GM12892 (cell line): ENCODE data around the gene ITSN1.

Experiments used
- DNase-seq: peaks from one replicate; pipeline ENCODE4 v3.0.0; 2011; ENCODE audit not compliant: insufficient read length
- FAIRE-seq: peaks from 2 replicates; lab custom pipeline; 2011; peaks lifted over from hg19 to GRCh38; lab: Jason Lieb, UNC
- POLR2A ChIP-seq: IDR thresholded peaks from 2 replicates; pipeline ENCODE4 v1.6.1; 2011; ENCODE audit warnings: low read depth, low read length, control low read depth
- POLR2AphosphoS5 ChIP-seq: IDR thresholded peaks from 2 replicates; pipeline ENCODE4 v1.6.1; 2011; ENCODE audit warnings: low read depth, low read length, control low read depth
- TAF1 ChIP-seq: IDR thresholded peaks from 2 replicates; pipeline ENCODE4 v1.6.1; 2011; ENCODE audit warnings: low read depth, mild to moderate bottlenecking, control low read depth, low read length, borderline replicate concordance

Gene ITSN1

DNA sequence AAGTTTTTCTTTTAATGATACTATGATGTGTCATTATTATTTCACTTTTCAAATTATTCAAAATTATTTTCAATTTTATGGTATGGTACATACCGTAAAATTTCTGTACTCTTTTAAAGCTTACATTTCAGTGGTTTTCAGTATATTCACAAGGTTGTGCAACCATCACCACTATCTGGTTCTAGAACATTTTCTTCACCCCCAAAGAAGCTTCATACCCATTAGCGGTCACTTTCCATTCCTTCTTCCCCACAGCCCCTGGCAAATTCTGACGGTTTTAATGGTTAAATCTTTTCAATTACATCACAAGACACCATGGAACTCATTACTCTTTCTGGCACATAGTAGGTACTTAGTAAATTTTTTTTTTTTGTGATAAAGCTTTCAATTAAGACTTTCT, 296.1 kb downstream of the ITSN1 start:
- TF ChIP-seq POLR2AphosphoS5 (no peak), POLR2A (no peak), TAF1 (no peak)
- DNase-seq, result no peak

GRCh38 chr21:33939226-33939625, 296.9 kb downstream of the ITSN1 start:
- no peak for FAIRE-seq
- DNase-seq, result no peak
- TF ChIP-seq TAF1 (no peak), POLR2AphosphoS5 (no peak), POLR2A (no peak)

More for the DNA sequence above, 296.1 kb downstream of the ITSN1 start:
- no peak for FAIRE-seq

DNA sequence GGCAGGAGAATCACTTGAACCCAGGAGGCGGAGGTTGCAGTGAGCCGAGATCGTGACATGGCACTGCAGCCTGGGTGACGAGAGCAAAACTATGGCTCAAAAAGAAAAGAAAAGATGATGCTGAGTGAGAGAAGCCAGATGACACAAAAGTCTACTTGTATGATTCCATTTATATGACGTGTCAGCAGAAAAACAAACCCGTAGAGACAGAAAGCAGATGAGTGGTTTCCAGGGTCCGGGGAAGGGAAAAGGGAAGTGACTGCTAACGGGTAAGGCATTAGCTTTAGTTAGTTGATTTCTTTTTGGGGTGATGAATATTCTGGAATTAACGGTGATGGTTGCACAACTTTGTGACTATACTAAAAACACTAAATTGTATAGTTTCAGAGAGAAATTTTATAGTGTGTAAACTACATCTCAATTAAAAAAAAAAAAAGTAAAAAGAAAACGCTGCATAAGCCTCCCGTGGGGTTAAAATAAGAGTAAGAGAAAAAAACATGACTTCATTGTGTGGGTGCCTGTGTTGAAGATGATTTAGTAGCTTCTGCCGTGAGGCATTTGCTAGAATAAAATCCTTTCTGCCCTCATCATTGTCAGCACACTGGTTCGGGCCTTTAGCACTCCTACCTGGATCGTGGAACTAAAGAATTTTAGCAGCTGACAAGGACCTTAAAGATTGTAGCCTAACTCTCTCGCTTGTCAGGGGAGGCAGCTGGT, 298.0 kb downstream of the ITSN1 start:
- FAIRE-seq, result no peak
- no peak for DNase-seq
- TF ChIP-seq POLR2A, result no peak
- TF ChIP-seq TAF1, result no peak
- TF ChIP-seq POLR2AphosphoS5, result no peak

DNA sequence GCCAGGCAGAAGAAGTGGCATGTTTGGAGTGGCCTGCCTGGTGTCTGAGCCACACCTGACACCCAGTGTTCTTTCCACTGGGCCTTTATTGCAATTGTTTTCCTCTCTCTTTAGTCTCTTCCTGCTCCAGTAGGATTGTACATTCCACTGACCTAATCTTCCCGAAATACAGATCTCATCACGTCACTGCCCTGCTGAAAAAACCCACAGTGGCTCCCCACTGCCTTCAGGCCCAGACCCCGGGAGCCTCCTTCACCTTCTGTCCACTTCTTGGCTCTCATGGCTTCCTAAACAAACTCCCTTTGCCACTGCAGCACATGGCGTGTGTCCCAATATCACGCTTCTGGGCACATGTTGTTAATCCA, 298.6 kb downstream of the ITSN1 start:
- DNase-seq, result no peak
- TF ChIP-seq POLR2AphosphoS5 (no peak), TAF1 (no peak), POLR2A (no peak)
- no peak for FAIRE-seq

GRCh38 chr21:33942426-33942825, 300.1 kb downstream of the ITSN1 start:
- no peak for TF ChIP-seq TAF1
- TF ChIP-seq POLR2A, result no peak
- no peak for TF ChIP-seq POLR2AphosphoS5
- FAIRE-seq, result no peak
- DNase-seq, result no peak

DNA sequence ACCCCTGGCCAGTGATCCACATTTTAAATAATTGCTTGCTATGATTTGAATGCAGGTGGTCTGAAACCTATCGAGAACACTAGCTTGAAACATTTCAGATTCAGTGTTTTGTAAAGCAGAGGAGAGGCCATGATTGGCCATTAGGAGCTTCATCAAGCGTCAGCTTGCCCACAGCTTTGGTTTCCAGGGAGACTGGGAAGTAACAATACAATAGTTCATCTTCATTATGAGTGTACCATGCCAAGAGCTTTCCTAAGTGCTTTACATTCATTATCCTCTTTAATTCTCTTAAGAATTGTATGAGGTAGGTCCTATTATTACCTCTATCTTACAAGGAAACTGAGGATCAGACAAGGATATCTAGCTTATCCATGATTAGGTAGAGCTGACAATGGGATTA, 301.0 kb downstream of the ITSN1 start:
- TF ChIP-seq POLR2A (no peak), POLR2AphosphoS5 (no peak), TAF1 (no peak)
- FAIRE-seq, result no peak
- no peak for DNase-seq

DNA sequence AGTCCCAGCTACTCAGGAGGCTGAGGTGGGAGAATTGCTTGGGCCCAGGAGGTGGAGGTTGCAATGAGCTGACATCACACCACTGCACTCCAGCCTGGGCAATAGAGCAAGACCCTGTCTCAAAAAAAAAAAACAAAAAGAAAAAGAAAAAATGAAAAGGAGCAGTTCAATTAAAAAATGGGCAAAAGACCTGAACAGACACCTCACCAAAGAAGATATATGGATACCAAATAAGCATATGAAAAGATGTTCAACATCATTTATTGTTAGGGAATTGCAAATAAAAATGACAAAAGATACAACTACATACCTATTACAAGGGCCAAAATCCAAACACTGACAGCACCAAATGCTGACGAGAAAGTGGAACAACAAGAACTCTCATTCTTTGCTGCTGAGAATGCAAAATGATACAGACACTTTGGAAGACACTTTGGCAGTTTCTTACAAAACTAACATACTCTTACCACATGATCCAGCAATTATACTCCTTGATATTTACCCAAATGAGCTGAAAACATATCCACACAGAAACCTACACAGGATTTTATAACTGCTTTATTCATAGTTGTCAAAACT, 302.0 kb downstream of the ITSN1 start:
- DNase-seq, result no peak
- TF ChIP-seq POLR2A (no peak), POLR2AphosphoS5 (no peak), TAF1 (no peak)
- no peak for FAIRE-seq

GRCh38 chr21:33945652-33946270, 303.5 kb downstream of the ITSN1 start:
- no peak for DNase-seq
- TF ChIP-seq TAF1 (no peak), POLR2A (no peak), POLR2AphosphoS5 (no peak)

DNA sequence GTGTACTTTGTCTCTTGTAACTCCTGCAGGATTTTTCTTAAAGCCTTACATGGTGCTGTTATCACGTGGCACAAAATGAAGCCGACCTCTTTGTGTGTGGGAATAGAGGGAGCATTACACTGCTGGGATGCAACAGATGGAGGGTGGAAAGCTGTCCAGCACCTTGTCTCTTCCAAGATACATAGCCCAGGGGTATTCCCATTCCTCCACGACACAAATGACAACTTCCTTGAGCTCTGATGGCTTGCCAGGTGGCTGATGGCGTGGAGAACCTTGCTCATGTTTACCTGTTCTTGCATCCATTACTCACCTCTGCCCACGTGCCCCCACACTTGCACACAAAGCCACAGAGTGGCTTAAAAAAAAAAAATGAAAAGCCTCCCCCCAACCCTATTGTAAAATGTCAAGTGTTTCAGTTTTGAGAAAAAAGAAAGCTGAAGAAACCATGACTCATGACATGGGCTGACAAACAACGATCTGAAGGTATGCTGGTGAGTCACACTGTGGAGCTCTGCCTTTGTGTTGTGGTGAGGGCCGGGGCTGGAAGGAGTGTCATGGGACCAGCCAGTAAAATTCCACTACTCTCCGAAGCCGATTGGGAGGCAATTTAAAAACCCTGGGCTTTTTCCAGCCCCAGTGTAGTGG, 305.3 kb downstream of the ITSN1 start:
- TF ChIP-seq POLR2AphosphoS5 (no peak), POLR2A (no peak), TAF1 (no peak)
- peak; percentile 78 for FAIRE-seq

More at GRCh38 chr21:33945652-33946270, 303.5 kb downstream of the ITSN1 start:
- no peak for FAIRE-seq

GRCh38 chr21:33948096-33948950, 306.0 kb downstream of the ITSN1 start:
- DNase-seq, result no peak
- peak; percentile 96 for FAIRE-seq
- peak; percentile 35; the same call in 1 of the 2 replicates for TF ChIP-seq TAF1
- TF ChIP-seq POLR2AphosphoS5, result peak; percentile 79
- peak; percentile 69; the same call in 1 of the 2 replicates for TF ChIP-seq POLR2A

More for the DNA sequence above, 305.3 kb downstream of the ITSN1 start:
- no peak for DNase-seq
